OCI-LY7 (cell line): Measurements from ENCODE around the gene RRP12. TPM values are rescaled to one million over a fixed set of nuclear protein-coding genes. Genes with fewer than 3 reads are reported as not detected.

Experiments
- BruUV-seq: library from RNA; stranded (reverse); fragments of 400-500 nt; replicated peaks from 2 replicates; lab custom pipeline; 2021; lab: Mats Ljungman, UMichigan
- CTCF ChIA-PET: fragments of 300-600 bp; sonication (Branson Sonifier 250); formaldehyde crosslinking; loops from one replicate; lab custom pipeline; 2022; ENCODE audit warnings: antibody characterized with exemption; ENCODE audit not compliant: unreplicated experiment; lab: Charles Lee
- POLR2A ChIA-PET: fragments of 300-600 bp; sonication (Branson Sonifier 250); formaldehyde crosslinking; loops from one replicate; lab custom pipeline; 2022; ENCODE audit warnings: antibody characterized with exemption; lab: Charles Lee
- DNase-seq: peaks from one replicate; pipeline ENCODE4 v3.0.0-alpha.2; 2015; ENCODE audit warnings: low spot score
- H2AFZ ChIP-seq: fragments of 200-600 bp; sonication (generic), shearing (Covaris generic); 2 replicates; pipeline ENCODE4 v1.6.1; 2014; ENCODE audit warnings: mild to moderate bottlenecking, antibody characterized with exemption, low read length, moderate library complexity
- H3K27ac ChIP-seq: fragments of 200-600 bp; sonication (generic); 2 replicates; pipeline ENCODE4 v1.5.1; 2014; ENCODE audit warnings: mixed run types, low read depth, mild to moderate bottlenecking, moderate library complexity, low read length, inconsistent platforms; ENCODE audit not compliant: poor library complexity, severe bottlenecking
- H3K36me3 ChIP-seq: fragments of 200-600 bp; sonication (generic); 2 replicates; pipeline ENCODE4 v1.6.1; 2014; ENCODE audit warnings: mild to moderate bottlenecking, antibody characterized with exemption, low read length, moderate library complexity, mixed read lengths; ENCODE audit not compliant: insufficient read depth
- H3K4me1 ChIP-seq: fragments of 200-600 bp; sonication (generic); 2 replicates; pipeline ENCODE4 v1.5.1; 2014; ENCODE audit warnings: mild to moderate bottlenecking, low read length; ENCODE audit not compliant: insufficient read depth, poor library complexity, severe bottlenecking
- H3K4me2 ChIP-seq: fragments of 200-600 bp; sonication (generic); 2 replicates; pipeline ENCODE4 v1.6.1; 2014; ENCODE audit warnings: mild to moderate bottlenecking, low read length
- H3K4me3 ChIP-seq: fragments of 200-600 bp; sonication (generic); 2 replicates; pipeline ENCODE4 v1.5.1; 2014; ENCODE audit warnings: mild to moderate bottlenecking, low read depth, low read length; ENCODE audit not compliant: poor library complexity, severe bottlenecking
- H3K79me2 ChIP-seq: fragments of 200-600 bp; sonication (generic); 2 replicates; pipeline ENCODE4 v1.6.1; 2016; ENCODE audit warnings: low read depth, mild to moderate bottlenecking, low read length, moderate library complexity, mixed read lengths; ENCODE audit not compliant: insufficient read depth
- H3K9me2 ChIP-seq: fragments of 200-600 bp; sonication (generic); 2 replicates; pipeline ENCODE4 v1.6.1; 2016; ENCODE audit warnings: mild to moderate bottlenecking, low read length, mixed read lengths; ENCODE audit not compliant: insufficient read depth
- H3K9me3 ChIP-seq: fragments of 200-600 bp; sonication (generic); 2 replicates; pipeline ENCODE4 v1.6.1; 2014; ENCODE audit warnings: mild to moderate bottlenecking, mixed run types, low read length, mixed read lengths
- H4K20me1 ChIP-seq: fragments of 200-600 bp; sonication (generic); 2 replicates; pipeline ENCODE4 v1.6.1; 2014; ENCODE audit warnings: mild to moderate bottlenecking, antibody characterized with exemption, low read length, moderate library complexity, mixed read lengths; ENCODE audit not compliant: insufficient read depth
- EZH2phosphoT487 ChIP-seq: fragments of 200-600 bp; sonication (generic); IDR thresholded peaks from 2 replicates; pipeline ENCODE4 v1.6.1; 2018; ENCODE audit warnings: low read depth, borderline replicate concordance, mild to moderate bottlenecking, mixed run types, antibody characterized with exemption, low read length, moderate library complexity, mixed read lengths
- intact Hi-C: fragments of 100-400 bp; cut with micrococcal nuclease; formaldehyde crosslinking; loops from one replicate; pipeline ENCODE4 v1.10.0; 2022; ENCODE audit not compliant: unreplicated experiment
- total RNA-seq, 2 experiments: library from RNA; depleted of rRNA in 1 of 2; stranded (reverse); fragments of >200 nt in 1 of 2; shearing (Covaris generic) in 1 of 2; gene quantifications; 2 replicates each; pipeline ENCODE4 v1.2.3, GENCODE V29; 2014 to 2022
- TF ChIP-seq, protein P1 (sequence below): fragments of 200-600 bp; sonication (generic); conservative IDR thresholded peaks from 2 replicates; pipeline ENCODE4 v1.5.1; 2014; ENCODE audit warnings: mild to moderate bottlenecking, antibody characterized with exemption, low read length, moderate library complexity, mixed read lengths

RRP12 gene
- total RNA-seq, 2 experiments from 2014 or later, result 32.1 to 39.3 TPM

- Histone ChIP-seq H3K4me2 (peak within 1 kb of the TSS; percentile 91), H2AFZ (peak within 1 kb of the TSS; percentile 91), H3K9me2 (no peaks in the 10 kb centered on the region), H3K36me3 (no peaks in the 10 kb centered on the region), H3K79me2 (no peaks in the 10 kb centered on the region), H3K4me1 (peaks cover 14% of the 10 kb centered on the region), H3K9me3 (no peaks in the 10 kb centered on the region), H3K4me3 (peak within 1 kb of the TSS; percentile 95), H4K20me1 (no peaks in the 10 kb centered on the region), H3K27ac (peak within 1 kb of the TSS; percentile 50)
- no TSS peak for BruUV-seq
- ChIA-PET CTCF (interaction anchor here (1.3 kb wide), 1 partner anchor 40 kb away, joined by 5 read pairs; no protein-coding TSS in a partner anchor), POLR2A (interaction anchor here (0.5 to 2.9 kb wide), 6 partner anchors 11 to 149 kb away, joined by 3 to 21 read pairs (median 4); partner anchors contain the start of gene ARHGAP19)
- TF ChIP-seq EZH2phosphoT487, result no peak
- TF ChIP-seq, protein P1, sequence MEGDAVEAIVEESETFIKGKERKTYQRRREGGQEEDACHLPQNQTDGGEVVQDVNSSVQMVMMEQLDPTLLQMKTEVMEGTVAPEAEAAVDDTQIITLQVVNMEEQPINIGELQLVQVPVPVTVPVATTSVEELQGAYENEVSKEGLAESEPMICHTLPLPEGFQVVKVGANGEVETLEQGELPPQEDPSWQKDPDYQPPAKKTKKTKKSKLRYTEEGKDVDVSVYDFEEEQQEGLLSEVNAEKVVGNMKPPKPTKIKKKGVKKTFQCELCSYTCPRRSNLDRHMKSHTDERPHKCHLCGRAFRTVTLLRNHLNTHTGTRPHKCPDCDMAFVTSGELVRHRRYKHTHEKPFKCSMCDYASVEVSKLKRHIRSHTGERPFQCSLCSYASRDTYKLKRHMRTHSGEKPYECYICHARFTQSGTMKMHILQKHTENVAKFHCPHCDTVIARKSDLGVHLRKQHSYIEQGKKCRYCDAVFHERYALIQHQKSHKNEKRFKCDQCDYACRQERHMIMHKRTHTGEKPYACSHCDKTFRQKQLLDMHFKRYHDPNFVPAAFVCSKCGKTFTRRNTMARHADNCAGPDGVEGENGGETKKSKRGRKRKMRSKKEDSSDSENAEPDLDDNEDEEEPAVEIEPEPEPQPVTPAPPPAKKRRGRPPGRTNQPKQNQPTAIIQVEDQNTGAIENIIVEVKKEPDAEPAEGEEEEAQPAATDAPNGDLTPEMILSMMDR, result no peak
- peak; percentile 90 for DNase-seq
- intact Hi-C loops, result loop anchor here (1.0 kb wide), 1 partner anchor 27 kb away; the partner anchor contains the start of gene ARHGAP19
Observed at GRCh38 chr10:97318772-97319651, 82.1 kb downstream of the RRP12 start, which contains the start of gene FRAT1. FRAT1 (plus strand) TSS chr10:97319271; CDS start chr10:97319454, 183 bp downstream.

DNA sequence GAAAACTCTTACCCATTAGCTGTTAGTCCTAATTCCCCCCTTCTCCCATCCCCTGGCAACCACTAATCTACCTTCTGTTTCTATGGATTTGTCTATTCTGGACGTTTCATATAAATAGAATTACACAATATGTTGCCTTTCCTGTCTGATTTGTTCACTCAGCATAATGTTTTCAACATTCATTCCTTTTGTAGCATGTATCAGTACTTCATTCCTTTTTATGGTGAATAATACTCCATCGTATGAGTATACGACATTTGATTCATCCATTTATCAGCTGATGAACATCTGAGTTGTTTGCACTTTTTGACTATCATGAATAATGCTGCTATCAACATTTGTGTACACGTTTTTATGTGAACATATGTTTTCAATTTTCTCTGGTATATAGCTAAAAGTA is 86.5 kb downstream of the RRP12 start:
- H3K4me3 ChIP-seq, result no peak overlapping the region
- H2AFZ ChIP-seq, result no peak overlapping the region
- no TSS peak for BruUV-seq
- POLR2A ChIA-PET, result no interaction called here
- intact Hi-C loops, result no loop called here
- DNase-seq, result no peak
- no peaks in the 10 kb centered on the region for H3K9me2 ChIP-seq
- no peaks in the 10 kb centered on the region for H3K79me2 ChIP-seq
- CTCF ChIA-PET, result no interaction called here
- TF ChIP-seq EZH2phosphoT487, result no peak
- TF ChIP-seq, protein P1, result no peak
- H3K27ac ChIP-seq, result no peak overlapping the region
- no peaks in the 10 kb centered on the region for H4K20me1 ChIP-seq
- H3K4me2 ChIP-seq, result no peak overlapping the region
- no peaks in the 10 kb centered on the region for H3K36me3 ChIP-seq
- H3K9me3 ChIP-seq, result no peaks in the 10 kb centered on the region
- peaks cover under 1% of the 10 kb centered on the region for H3K4me1 ChIP-seq

- no peak for DNase-seq
- H3K27ac ChIP-seq, result no peak overlapping the region
- TF ChIP-seq, protein P1, result no peak
- no peak for TF ChIP-seq EZH2phosphoT487
- no peak overlapping the region for H3K4me3 ChIP-seq
- H3K9me2 ChIP-seq, result no peaks in the 10 kb centered on the region
- H2AFZ ChIP-seq, result no peak overlapping the region
- POLR2A ChIA-PET, result interaction anchor here (0.6 kb wide), 1 partner anchor 10 kb away, joined by 3 read pairs; no protein-coding TSS in a partner anchor
- CTCF ChIA-PET, result interaction anchor here (0.6 kb wide), 1 partner anchor 11 kb away, joined by 5 read pairs; no protein-coding TSS in a partner anchor
- H3K36me3 ChIP-seq, result no peaks in the 10 kb centered on the region
- no peaks in the 10 kb centered on the region for H3K9me3 ChIP-seq
- H3K4me2 ChIP-seq, result no peak overlapping the region
- no peaks in the 10 kb centered on the region for H3K4me1 ChIP-seq
- no TSS peak for BruUV-seq
- intact Hi-C loops, result no loop called here
- no peaks in the 10 kb centered on the region for H3K79me2 ChIP-seq
- H4K20me1 ChIP-seq, result no peaks in the 10 kb centered on the region
Observed at GRCh38 chr10:97312897-97313296, 88.2 kb downstream of the RRP12 start.
